ENCODE data around the gene OR13F1.

OR13F1 gene

DNA sequence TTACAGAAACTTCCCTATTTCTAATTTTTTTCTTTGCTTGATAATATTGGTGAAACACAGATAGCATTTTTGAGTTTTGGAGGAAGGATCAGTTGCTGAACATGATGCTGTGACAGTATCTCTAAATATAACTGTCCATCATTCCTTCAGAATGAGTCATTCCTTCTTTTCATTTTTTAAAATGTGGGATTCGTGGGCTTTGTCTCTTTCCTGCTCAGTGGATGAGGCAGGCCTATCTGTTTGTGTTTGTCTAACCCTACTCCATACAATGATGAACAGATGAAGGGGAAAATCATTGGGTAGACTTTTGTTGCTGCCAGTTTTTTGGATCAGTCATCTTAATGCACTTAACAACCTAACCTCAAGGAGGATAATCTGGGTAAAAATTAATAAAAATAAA is 49.2 kb downstream of the OR13F1 start:
- H3K4me1 Mint-ChIP-seq = no peaks in the 10 kb centered on the region
- no peaks in the 10 kb centered on the region for H3K27me3 Mint-ChIP-seq
- H3K4me3 Mint-ChIP-seq = no peak overlapping the region
- peaks cover 0 to 9% of the 10 kb centered on the region in 2 donors for H3K9me3 Mint-ChIP-seq
- no peaks in the 10 kb centered on the region for H3K36me3 Mint-ChIP-seq
- no peak overlapping the region for H3K27ac Mint-ChIP-seq
- ATAC-seq (replicated peaks) (no peak), DNase-seq (no peak)

All from stimulated activated naive B cell treated with anti-CD40 and anti-IgM and Interleukin-4, amounts not matched to agents 10 μg/mL and 1 μg/mL and 100 μg/mL, for 72 hours (primary cell).